Measurements from ENCODE around the gene GART. TPM values are rescaled to one million over a fixed set of nuclear protein-coding genes. Genes with fewer than 3 reads are reported as not detected.

Gene GART
- polyA plus RNA-seq, 3 donors: 7.4 to 28.6 (median 26.1) TPM

DNA sequence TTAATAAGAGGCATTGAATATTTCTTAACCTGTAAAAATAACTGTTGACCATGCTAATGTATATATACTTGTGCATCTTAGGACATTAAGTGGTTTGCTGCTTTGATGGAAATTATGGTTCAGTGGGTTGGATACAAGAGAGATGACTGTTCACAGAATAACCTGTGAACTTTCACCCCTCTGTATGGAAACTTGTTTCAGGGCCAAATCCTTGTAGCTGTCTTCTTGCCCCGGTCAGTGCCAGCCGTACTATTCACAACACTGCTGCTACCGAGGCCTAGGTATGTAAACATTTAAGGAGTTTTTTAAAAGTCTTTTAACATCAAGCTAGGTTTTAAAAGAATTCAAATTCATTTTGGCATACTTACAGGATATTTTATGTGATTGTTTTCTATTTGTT lies 30.4 kb upstream of the GART start:
- Histone ChIP-seq H3K4me1 (ENCODE audit: control insufficient read depth in 1 of 2, insufficient read depth in 2 of 2, low read length in 2 of 2) (no peaks in the 10 kb centered on the region), H4K20me1 (ENCODE audit: insufficient read depth, low read length) (peaks cover 98% of the 10 kb centered on the region), H3K9ac (ENCODE audit: insufficient read depth, low read length, poor library complexity, severe bottlenecking) (no peak overlapping the region), H3K36me3 (replicated peaks in 1 of 2; ENCODE audit: control insufficient read depth in 1 of 2, insufficient read depth in 2 of 2, low read length in 2 of 2) (peaks cover 95 to 100% of the 10 kb centered on the region in 2 donors), H3K9me3 (replicated peaks in 1 of 2; ENCODE audit: control insufficient read depth in 1 of 2, insufficient read depth in 1 of 2, low read length in 2 of 2) (no peaks in the 10 kb centered on the region), H3K79me2 (ENCODE audit: insufficient read depth, low read length) (peaks cover 62% of the 10 kb centered on the region), H3K4me3 (replicated peaks in 1 of 3; ENCODE audit: low read depth in 2 of 3, low read length in 3 of 3) (no peak overlapping the region), H3K27ac (ENCODE audit: low read depth in 1 of 2, low read length in 2 of 2) (no peak overlapping the region), H3K4me2 (replicated peaks; ENCODE audit: extremely low read depth, low read length, poor library complexity, severe bottlenecking) (no peak overlapping the region), H2AFZ (ENCODE audit: insufficient read depth, low read depth, low read length, poor library complexity, severe bottlenecking) (no peak overlapping the region), H3K27me3 (ENCODE audit: control insufficient read depth in 2 of 2, insufficient read depth in 2 of 2, low read length in 2 of 2) (no peaks in the 10 kb centered on the region)
- TF ChIP-seq, protein P1, sequence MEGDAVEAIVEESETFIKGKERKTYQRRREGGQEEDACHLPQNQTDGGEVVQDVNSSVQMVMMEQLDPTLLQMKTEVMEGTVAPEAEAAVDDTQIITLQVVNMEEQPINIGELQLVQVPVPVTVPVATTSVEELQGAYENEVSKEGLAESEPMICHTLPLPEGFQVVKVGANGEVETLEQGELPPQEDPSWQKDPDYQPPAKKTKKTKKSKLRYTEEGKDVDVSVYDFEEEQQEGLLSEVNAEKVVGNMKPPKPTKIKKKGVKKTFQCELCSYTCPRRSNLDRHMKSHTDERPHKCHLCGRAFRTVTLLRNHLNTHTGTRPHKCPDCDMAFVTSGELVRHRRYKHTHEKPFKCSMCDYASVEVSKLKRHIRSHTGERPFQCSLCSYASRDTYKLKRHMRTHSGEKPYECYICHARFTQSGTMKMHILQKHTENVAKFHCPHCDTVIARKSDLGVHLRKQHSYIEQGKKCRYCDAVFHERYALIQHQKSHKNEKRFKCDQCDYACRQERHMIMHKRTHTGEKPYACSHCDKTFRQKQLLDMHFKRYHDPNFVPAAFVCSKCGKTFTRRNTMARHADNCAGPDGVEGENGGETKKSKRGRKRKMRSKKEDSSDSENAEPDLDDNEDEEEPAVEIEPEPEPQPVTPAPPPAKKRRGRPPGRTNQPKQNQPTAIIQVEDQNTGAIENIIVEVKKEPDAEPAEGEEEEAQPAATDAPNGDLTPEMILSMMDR (IDR thresholded peaks at IDR 0.05): no peak
- intact Hi-C loops (cut with micrococcal nuclease): no loop called here
- Mint-ChIP-seq H3K4me3 (no peak overlapping the region), H3K4me1 (no peaks in the 10 kb centered on the region), H3K27ac (peak overlapping the region in 3 of 7 donors; percentile 19 to 65 (median 63)), H3K36me3 (peaks cover 68 to 80% of the 10 kb centered on the region in 2 donors), H3K27me3 (ENCODE audit: low read depth in 3 of 3) (no peaks in the 10 kb centered on the region), H3K9me3 (no peaks in the 10 kb centered on the region)
- WGBS (ENCODE audit: insufficient coverage): no CpG with 5 or more reads among the region's 3 CpGs
- no peak for DNase-seq

- TF ChIP-seq, protein P1 (IDR thresholded peaks at IDR 0.05): no peak
- Mint-ChIP-seq H3K4me1 (no peaks in the 10 kb centered on the region), H3K27me3 (ENCODE audit: low read depth in 3 of 3) (no peaks in the 10 kb centered on the region), H3K4me3 (no peak overlapping the region), H3K9me3 (no peaks in the 10 kb centered on the region), H3K27ac (peak overlapping the region in 2 of 7 donors; percentile 23 to 75), H3K36me3 (peaks cover 63 to 68% of the 10 kb centered on the region in 2 donors)
- DNase-seq: no peak
- Histone ChIP-seq H2AFZ (ENCODE audit: insufficient read depth, low read depth, low read length, poor library complexity, severe bottlenecking) (no peak overlapping the region), H3K27ac (ENCODE audit: low read depth in 1 of 2, low read length in 2 of 2) (peak overlapping the region in 1 of 2 donors; percentile 31), H3K9ac (ENCODE audit: insufficient read depth, low read length, poor library complexity, severe bottlenecking) (no peak overlapping the region), H4K20me1 (ENCODE audit: insufficient read depth, low read length) (peaks cover 94% of the 10 kb centered on the region), H3K36me3 (replicated peaks in 1 of 2; ENCODE audit: control insufficient read depth in 1 of 2, insufficient read depth in 2 of 2, low read length in 2 of 2) (peaks cover 81 to 94% of the 10 kb centered on the region in 2 donors), H3K4me1 (ENCODE audit: control insufficient read depth in 1 of 2, insufficient read depth in 2 of 2, low read length in 2 of 2) (no peaks in the 10 kb centered on the region), H3K4me3 (replicated peaks in 1 of 3; ENCODE audit: low read depth in 2 of 3, low read length in 3 of 3) (no peak overlapping the region), H3K9me3 (replicated peaks in 1 of 2; ENCODE audit: control insufficient read depth in 1 of 2, insufficient read depth in 1 of 2, low read length in 2 of 2) (no peaks in the 10 kb centered on the region), H3K27me3 (ENCODE audit: control insufficient read depth in 2 of 2, insufficient read depth in 2 of 2, low read length in 2 of 2) (no peaks in the 10 kb centered on the region), H3K4me2 (replicated peaks; ENCODE audit: extremely low read depth, low read length, poor library complexity, severe bottlenecking) (no peak overlapping the region), H3K79me2 (ENCODE audit: insufficient read depth, low read length) (peaks cover 74% of the 10 kb centered on the region)
- intact Hi-C loops (cut with micrococcal nuclease): no loop called here
- 97% methylated on average over 4 of the region's 5 CpGs for WGBS (ENCODE audit: insufficient coverage)
Observed at GRCh38 chr21:33569991-33570390, 28.1 kb upstream of the GART start.
